ENCODE measurements around the gene ACAA1. TPM values are rescaled to one million over a fixed set of nuclear protein-coding genes. Genes with fewer than 3 reads are reported as not detected.

Gene ACAA1
- polyA plus RNA-seq, 1 of the 3 experiments (the other 2 are of a cell fraction) = 86.4 TPM

DNA sequence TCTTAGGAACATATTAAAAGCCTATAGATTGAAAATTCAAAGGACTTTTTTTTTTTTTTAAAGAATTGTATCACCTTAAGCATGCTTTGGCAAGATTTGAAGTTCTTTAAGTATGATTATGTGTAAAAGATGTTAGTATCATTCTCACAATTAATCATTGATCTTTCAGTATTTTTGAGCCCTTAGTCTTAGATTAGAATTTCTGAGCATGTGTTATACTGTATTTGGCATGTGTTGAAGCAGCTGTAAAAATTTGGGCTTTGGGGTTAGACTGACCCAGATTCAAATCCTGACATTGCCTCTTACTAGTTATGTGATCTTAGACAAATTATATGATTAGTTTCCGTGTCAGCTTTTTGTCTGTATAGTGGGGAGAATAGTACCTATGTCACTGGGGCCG lies 34.7 kb upstream of the ACAA1 start:
- no peaks in the 10 kb centered on the region for H3K9me2 ChIP-seq
- peaks cover 57% of the 10 kb centered on the region for H3F3A ChIP-seq (replicated peaks; ENCODE audit: insufficient read depth)
- TF ChIP-seq EP300 (IDR thresholded peaks at IDR 0.05; ENCODE audit: borderline replicate concordance in 1 of 2, low read depth in 1 of 2, low read length in 1 of 2) (no peak), RFX5 (IDR thresholded peaks at IDR 0.05; ENCODE audit: low read length) (no peak), GATA2 (CRISPR knock-in tag; IDR thresholded peaks at IDR 0.05) (no peak), POLR2AphosphoS5 (IDR thresholded peaks at IDR 0.05; ENCODE audit: low read depth, low read length) (no peak), NRF1 (IDR thresholded peaks at IDR 0.05; ENCODE audit: low read depth, low read length) (no peak), MEF2A (IDR thresholded peaks at IDR 0.05; ENCODE audit: borderline replicate concordance, low read depth) (no peak), YY1 (IDR thresholded peaks at IDR 0.05; ENCODE audit: low read depth) (no peak), ELF1 (IDR thresholded peaks at IDR 0.05) (no peak), FOXJ3 (CRISPR knock-in tag; IDR thresholded peaks at IDR 0.05) (no peak)
- TF ChIP-seq, protein P1, sequence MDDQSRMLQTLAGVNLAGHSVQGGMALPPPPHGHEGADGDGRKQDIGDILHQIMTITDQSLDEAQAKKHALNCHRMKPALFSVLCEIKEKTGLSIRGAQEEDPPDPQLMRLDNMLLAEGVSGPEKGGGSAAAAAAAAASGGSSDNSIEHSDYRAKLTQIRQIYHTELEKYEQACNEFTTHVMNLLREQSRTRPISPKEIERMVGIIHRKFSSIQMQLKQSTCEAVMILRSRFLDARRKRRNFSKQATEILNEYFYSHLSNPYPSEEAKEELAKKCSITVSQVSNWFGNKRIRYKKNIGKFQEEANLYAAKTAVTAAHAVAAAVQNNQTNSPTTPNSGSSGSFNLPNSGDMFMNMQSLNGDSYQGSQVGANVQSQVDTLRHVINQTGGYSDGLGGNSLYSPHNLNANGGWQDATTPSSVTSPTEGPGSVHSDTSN (IDR thresholded peaks at IDR 0.05) = no peak
- TF ChIP-seq, protein P2, sequence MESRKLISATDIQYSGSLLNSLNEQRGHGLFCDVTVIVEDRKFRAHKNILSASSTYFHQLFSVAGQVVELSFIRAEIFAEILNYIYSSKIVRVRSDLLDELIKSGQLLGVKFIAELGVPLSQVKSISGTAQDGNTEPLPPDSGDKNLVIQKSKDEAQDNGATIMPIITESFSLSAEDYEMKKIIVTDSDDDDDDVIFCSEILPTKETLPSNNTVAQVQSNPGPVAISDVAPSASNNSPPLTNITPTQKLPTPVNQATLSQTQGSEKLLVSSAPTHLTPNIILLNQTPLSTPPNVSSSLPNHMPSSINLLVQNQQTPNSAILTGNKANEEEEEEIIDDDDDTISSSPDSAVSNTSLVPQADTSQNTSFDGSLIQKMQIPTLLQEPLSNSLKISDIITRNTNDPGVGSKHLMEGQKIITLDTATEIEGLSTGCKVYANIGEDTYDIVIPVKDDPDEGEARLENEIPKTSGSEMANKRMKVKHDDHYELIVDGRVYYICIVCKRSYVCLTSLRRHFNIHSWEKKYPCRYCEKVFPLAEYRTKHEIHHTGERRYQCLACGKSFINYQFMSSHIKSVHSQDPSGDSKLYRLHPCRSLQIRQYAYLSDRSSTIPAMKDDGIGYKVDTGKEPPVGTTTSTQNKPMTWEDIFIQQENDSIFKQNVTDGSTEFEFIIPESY (IDR thresholded peaks at IDR 0.05; ENCODE audit: borderline replicate concordance, low read depth) = no peak
- TF ChIP-seq, protein P3, sequence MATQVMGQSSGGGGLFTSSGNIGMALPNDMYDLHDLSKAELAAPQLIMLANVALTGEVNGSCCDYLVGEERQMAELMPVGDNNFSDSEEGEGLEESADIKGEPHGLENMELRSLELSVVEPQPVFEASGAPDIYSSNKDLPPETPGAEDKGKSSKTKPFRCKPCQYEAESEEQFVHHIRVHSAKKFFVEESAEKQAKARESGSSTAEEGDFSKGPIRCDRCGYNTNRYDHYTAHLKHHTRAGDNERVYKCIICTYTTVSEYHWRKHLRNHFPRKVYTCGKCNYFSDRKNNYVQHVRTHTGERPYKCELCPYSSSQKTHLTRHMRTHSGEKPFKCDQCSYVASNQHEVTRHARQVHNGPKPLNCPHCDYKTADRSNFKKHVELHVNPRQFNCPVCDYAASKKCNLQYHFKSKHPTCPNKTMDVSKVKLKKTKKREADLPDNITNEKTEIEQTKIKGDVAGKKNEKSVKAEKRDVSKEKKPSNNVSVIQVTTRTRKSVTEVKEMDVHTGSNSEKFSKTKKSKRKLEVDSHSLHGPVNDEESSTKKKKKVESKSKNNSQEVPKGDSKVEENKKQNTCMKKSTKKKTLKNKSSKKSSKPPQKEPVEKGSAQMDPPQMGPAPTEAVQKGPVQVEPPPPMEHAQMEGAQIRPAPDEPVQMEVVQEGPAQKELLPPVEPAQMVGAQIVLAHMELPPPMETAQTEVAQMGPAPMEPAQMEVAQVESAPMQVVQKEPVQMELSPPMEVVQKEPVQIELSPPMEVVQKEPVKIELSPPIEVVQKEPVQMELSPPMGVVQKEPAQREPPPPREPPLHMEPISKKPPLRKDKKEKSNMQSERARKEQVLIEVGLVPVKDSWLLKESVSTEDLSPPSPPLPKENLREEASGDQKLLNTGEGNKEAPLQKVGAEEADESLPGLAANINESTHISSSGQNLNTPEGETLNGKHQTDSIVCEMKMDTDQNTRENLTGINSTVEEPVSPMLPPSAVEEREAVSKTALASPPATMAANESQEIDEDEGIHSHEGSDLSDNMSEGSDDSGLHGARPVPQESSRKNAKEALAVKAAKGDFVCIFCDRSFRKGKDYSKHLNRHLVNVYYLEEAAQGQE (IDR thresholded peaks at IDR 0.05; ENCODE audit: low read depth, low read length) = no peak
- TF ChIP-seq, protein P4, sequence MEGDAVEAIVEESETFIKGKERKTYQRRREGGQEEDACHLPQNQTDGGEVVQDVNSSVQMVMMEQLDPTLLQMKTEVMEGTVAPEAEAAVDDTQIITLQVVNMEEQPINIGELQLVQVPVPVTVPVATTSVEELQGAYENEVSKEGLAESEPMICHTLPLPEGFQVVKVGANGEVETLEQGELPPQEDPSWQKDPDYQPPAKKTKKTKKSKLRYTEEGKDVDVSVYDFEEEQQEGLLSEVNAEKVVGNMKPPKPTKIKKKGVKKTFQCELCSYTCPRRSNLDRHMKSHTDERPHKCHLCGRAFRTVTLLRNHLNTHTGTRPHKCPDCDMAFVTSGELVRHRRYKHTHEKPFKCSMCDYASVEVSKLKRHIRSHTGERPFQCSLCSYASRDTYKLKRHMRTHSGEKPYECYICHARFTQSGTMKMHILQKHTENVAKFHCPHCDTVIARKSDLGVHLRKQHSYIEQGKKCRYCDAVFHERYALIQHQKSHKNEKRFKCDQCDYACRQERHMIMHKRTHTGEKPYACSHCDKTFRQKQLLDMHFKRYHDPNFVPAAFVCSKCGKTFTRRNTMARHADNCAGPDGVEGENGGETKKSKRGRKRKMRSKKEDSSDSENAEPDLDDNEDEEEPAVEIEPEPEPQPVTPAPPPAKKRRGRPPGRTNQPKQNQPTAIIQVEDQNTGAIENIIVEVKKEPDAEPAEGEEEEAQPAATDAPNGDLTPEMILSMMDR (IDR thresholded peaks at IDR 0.05) = no peak
- TF ChIP-seq, protein P5, sequence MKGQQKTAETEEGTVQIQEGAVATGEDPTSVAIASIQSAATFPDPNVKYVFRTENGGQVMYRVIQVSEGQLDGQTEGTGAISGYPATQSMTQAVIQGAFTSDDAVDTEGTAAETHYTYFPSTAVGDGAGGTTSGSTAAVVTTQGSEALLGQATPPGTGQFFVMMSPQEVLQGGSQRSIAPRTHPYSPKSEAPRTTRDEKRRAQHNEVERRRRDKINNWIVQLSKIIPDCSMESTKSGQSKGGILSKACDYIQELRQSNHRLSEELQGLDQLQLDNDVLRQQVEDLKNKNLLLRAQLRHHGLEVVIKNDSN (IDR thresholded peaks at IDR 0.05; ENCODE audit: borderline replicate concordance, low read depth) = no peak
- no peak overlapping the region for H3K27ac ChIP-seq (ENCODE audit: low read depth in 2 of 2, low read length in 1 of 2)
- H3K36me3 ChIP-seq (replicated peaks in 1 of 2; ENCODE audit: control insufficient read depth in 1 of 2, insufficient read depth in 2 of 2, low read length in 1 of 2) = peaks cover 0 to 4% of the 10 kb centered on the region in 2 experiments
- ChIA-PET POLR2A (no interaction called here), CTCF (interaction anchor here (1.0 to 1.2 kb wide), 4 partner anchors 14 to 308 kb away, joined by 3 to 4 read pairs (median 4); no protein-coding TSS in a partner anchor)
- peaks cover 98% of the 10 kb centered on the region for H3K79me2 ChIP-seq (ENCODE audit: insufficient read depth)
- peaks cover 8 to 22% of the 10 kb centered on the region in 2 experiments; a peak in 3 of 4 replicates for H3K4me1 ChIP-seq (ENCODE audit: control insufficient read depth in 1 of 2, insufficient read depth in 2 of 2, low read depth in 1 of 2, low read length in 1 of 2)
- H3K4me3 ChIP-seq (ENCODE audit: low read depth in 2 of 2, low read length in 1 of 2) = no peak overlapping the region
- H3K4me2 ChIP-seq = no peak overlapping the region
- no peaks in the 10 kb centered on the region for H3K9me3 ChIP-seq
- no peak overlapping the region for H2AFZ ChIP-seq (ENCODE audit: low read depth)
- H3K27me3 ChIP-seq (ENCODE audit: insufficient read depth) = no peaks in the 10 kb centered on the region
- no peak overlapping the region for H3K9ac ChIP-seq
- peaks cover 61% of the 10 kb centered on the region for H4K20me1 ChIP-seq (ENCODE audit: insufficient read depth)
- WGBS (ENCODE audit: low lambda C conversion rate) = 94% methylated on average over 2 of the region's 2 CpGs
- DNase-seq = no peak
